Endothelial cell of umbilical vein (primary cell): ENCODE results near the gene UBTD1. TPM values are rescaled to one million over a fixed set of nuclear protein-coding genes. Genes with fewer than 3 reads are reported as not detected.

Source experiments
- BruUV-seq: library from RNA; stranded (reverse); fragments of 400-500 nt; replicated peaks from 2 replicates; lab custom pipeline; 2021; lab: Mats Ljungman, UMichigan
- CTCF ChIA-PET: fragments of 300-600, 350-600 bp; sonication (Branson Sonifier 250); formaldehyde crosslinking; loops from one replicate; lab custom pipeline; 2021; ENCODE audit warnings: antibody characterized with exemption, inconsistent platforms; lab: Charles Lee
- POLR2A ChIA-PET: fragments of 300-600, 350-600 bp; sonication (Branson Sonifier 250); formaldehyde crosslinking; loops from one replicate; lab custom pipeline; 2021; ENCODE audit warnings: antibody characterized with exemption, inconsistent platforms; lab: Charles Lee
- DNase-seq: peaks from one replicate; pipeline ENCODE4 v3.0.0-alpha.2; 2011; ENCODE audit warnings: low read depth, low spot score
- FAIRE-seq: peaks from 2 replicates; lab custom pipeline; 2011; peaks lifted over from hg19 to GRCh38; lab: Jason Lieb, UNC
- H2AFZ ChIP-seq: 2 replicates; pipeline ENCODE4 v1.6.0; 2012; ENCODE audit warnings: low read depth, low read length, control low read depth, inconsistent platforms
- H3K27ac ChIP-seq: 2 replicates; pipeline ENCODE4 v1.5.1; 2011; ENCODE audit warnings: low read depth, mild to moderate bottlenecking, control low read depth, low read length, moderate library complexity; ENCODE audit not compliant: insufficient read depth
- H3K27me3 ChIP-seq, 2 experiments: 2 replicates each; pipeline versions ENCODE4 v1.6.0 to v1.6.1; 2011; ENCODE audit warnings: low read length in 2 of 2, mixed read lengths in 1 of 2; ENCODE audit not compliant: control insufficient read depth in 2 of 2, insufficient read depth in 2 of 2
- H3K36me3 ChIP-seq, 2 experiments: 2 replicates in 1 of 2; 3 replicates in 1 of 2; pipeline ENCODE4 v1.5.1; 2011; ENCODE audit warnings: low read length in 2 of 2, mild to moderate bottlenecking in 1 of 2, moderate library complexity in 1 of 2; ENCODE audit not compliant: control insufficient read depth in 2 of 2, insufficient read depth in 2 of 2; ENCODE audit errors: extremely low read depth in 1 of 2
- H3K4me1 ChIP-seq: 3 replicates; pipeline ENCODE4 v1.5.1; 2011; ENCODE audit warnings: mild to moderate bottlenecking, low read length; ENCODE audit not compliant: control insufficient read depth, insufficient read depth; ENCODE audit errors: extremely low read depth
- H3K4me2 ChIP-seq: 2 replicates; pipeline ENCODE4 v1.6.1; 2011; ENCODE audit warnings: low read length, control low read depth, mixed read lengths; ENCODE audit not compliant: insufficient read depth
- H3K4me3 ChIP-seq, 3 experiments: fragments of 200-600 bp in 1 of 3; sonication (generic), shearing (Covaris generic) in 1 of 3; replicated peaks in 1 of 3; 2 replicates each; pipeline ENCODE4 v1.5.1; 2011 to 2016; ENCODE audit warnings: control low read depth in 3 of 3, low read length in 3 of 3, mild to moderate bottlenecking in 2 of 3, inconsistent platforms in 1 of 3, low read depth in 1 of 3, moderate library complexity in 1 of 3; ENCODE audit not compliant: insufficient read depth in 1 of 3
- H3K79me2 ChIP-seq: 2 replicates; pipeline ENCODE4 v1.6.0; 2012; ENCODE audit warnings: low read length, inconsistent platforms; ENCODE audit not compliant: control insufficient read depth, insufficient read depth
- H3K9ac ChIP-seq: replicated peaks from 2 replicates; pipeline ENCODE3; 2011; ENCODE audit warnings: low read length, control low read depth; ENCODE audit not compliant: insufficient read depth; ENCODE audit errors: extremely low read depth
- H3K9me1 ChIP-seq: replicated peaks from 3 replicates; pipeline ENCODE4 v1.6.0; 2011; ENCODE audit warnings: mild to moderate bottlenecking, low read length; ENCODE audit not compliant: control insufficient read depth, insufficient read depth; ENCODE audit errors: extremely low read depth
- H3K9me3 ChIP-seq: replicated peaks from 2 replicates; pipeline ENCODE4 v1.5.1; 2012; ENCODE audit warnings: low read length, inconsistent platforms; ENCODE audit not compliant: control insufficient read depth, insufficient read depth
- H4K20me1 ChIP-seq: replicated peaks from 2 replicates; pipeline ENCODE3; 2011; ENCODE audit warnings: mild to moderate bottlenecking, low read length; ENCODE audit not compliant: control insufficient read depth, insufficient read depth; ENCODE audit errors: extremely low read depth
- EZH2 ChIP-seq: IDR thresholded peaks from 2 replicates; pipeline ENCODE4 v1.6.1; 2012; ENCODE audit warnings: borderline replicate concordance, low read depth, mild to moderate bottlenecking, moderate library complexity, low read length, inconsistent platforms; ENCODE audit not compliant: severe bottlenecking
- FOS ChIP-seq: IDR thresholded peaks from 2 replicates; pipeline ENCODE4 v1.6.1; 2011; ENCODE audit warnings: mild to moderate bottlenecking, low read length, moderate library complexity, borderline replicate concordance; ENCODE audit not compliant: insufficient read depth
- GATA2 ChIP-seq: IDR thresholded peaks from 2 replicates; pipeline ENCODE4 v1.7.0; 2011; ENCODE audit warnings: low read depth, mild to moderate bottlenecking, moderate library complexity, mixed read lengths, low read length; ENCODE audit not compliant: insufficient read length, insufficient read depth
- JUN ChIP-seq: IDR thresholded peaks from 2 replicates; pipeline ENCODE4 v1.6.1; 2011; ENCODE audit warnings: borderline replicate concordance, low read depth; ENCODE audit not compliant: insufficient read length, insufficient read depth
- MYC ChIP-seq: IDR thresholded peaks from one replicate; pipeline ENCODE4 v1.6.1; 2011; ENCODE audit warnings: mild to moderate bottlenecking, low read depth, low read length
- POLR2A ChIP-seq: IDR thresholded peaks from 2 replicates; pipeline ENCODE4 v1.6.1; 2012; ENCODE audit warnings: low read depth, mild to moderate bottlenecking, control low read depth, low read length
- POLR2AphosphoS5 ChIP-seq: IDR thresholded peaks from 2 replicates; pipeline ENCODE4 v1.6.1; 2012; ENCODE audit warnings: low read depth, mild to moderate bottlenecking, control low read depth, low read length, moderate library complexity; ENCODE audit not compliant: insufficient read depth
- dilution Hi-C: fragments of 300-500 bp; cut with MboI; formaldehyde crosslinking; loops from one replicate; pipeline ENCODE4 v1.15.0; 2019; ENCODE audit warnings: low sequenced_read_pairs; ENCODE audit not compliant: extremely low pct_ligation_motif_present
- intact Hi-C: fragments of 100-400 bp; cut with micrococcal nuclease; formaldehyde crosslinking; loops from one replicate; pipeline ENCODE4 v1.10.0; 2022
- polyA plus RNA-seq, 4 experiments: library from polyadenylated mRNA; depleted of rRNA in 3 of 4; stranded (reverse) in 3 of 4; unstranded in 1 of 4; fragments of >200 nt; gene quantifications; 2 replicates each; pipeline versions ENCODE4 v1.2.1 to v1.2.3, GENCODE V29; 2011 to 2012; ENCODE audit warnings: missing spikeins in 1 of 4
- total RNA-seq: library from RNA; stranded (reverse); gene quantifications from 2 replicates; pipeline ENCODE4 v1.2.3, GENCODE V29; 2021
- TF ChIP-seq, protein P1 (sequence below): IDR thresholded peaks from 2 replicates; pipeline ENCODE4 v1.6.1; 2011; ENCODE audit not compliant: insufficient read depth, insufficient read length
- TF ChIP-seq, protein P2 (sequence below), 2 donors: IDR thresholded peaks; 1 replicate in 1 of 2; 2 replicates in 1 of 2; pipeline ENCODE4 v1.5.1; 2011; ENCODE audit warnings: low read length in 2 of 2, mild to moderate bottlenecking in 2 of 2, moderate library complexity in 2 of 2, control low read depth in 1 of 2, inconsistent platforms in 1 of 2, low read depth in 1 of 2; ENCODE audit not compliant: insufficient read depth in 1 of 2; ENCODE audit errors: extremely low read depth in 1 of 2

The UBTD1 gene
- total and polyA plus RNA-seq, 2 donors (not counting 3 experiments of a cell fraction or from before 2014, with no cell fraction given) = 42.6 to 63.7 TPM

DNA sequence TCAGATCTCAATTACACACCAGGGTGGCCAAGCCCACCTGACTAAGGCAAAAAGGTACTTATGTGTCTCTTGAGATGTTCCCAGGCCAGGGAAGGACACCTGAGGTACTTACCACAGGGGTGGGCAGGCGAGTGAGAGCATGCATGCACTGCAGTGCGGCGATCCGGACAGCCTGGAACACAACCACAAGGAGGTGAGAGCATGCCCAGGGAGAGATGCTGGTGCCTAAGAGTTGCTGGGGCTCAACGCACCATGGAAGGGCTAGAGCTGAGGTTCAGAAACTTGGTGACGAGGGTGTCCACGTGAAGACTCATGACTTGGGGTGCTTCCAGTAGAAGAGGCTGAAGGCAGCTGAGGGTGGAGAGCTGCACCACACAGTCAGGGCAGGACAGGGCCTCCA lies 39.6 kb upstream of the UBTD1 start:
- Histone ChIP-seq H3K9me1 (no peaks in the 10 kb centered on the region), H3K36me3 (peaks cover 40 to 68% of the 10 kb centered on the region in 2 experiments), H3K9me3 (no peaks in the 10 kb centered on the region), H3K79me2 (no peaks in the 10 kb centered on the region), H3K9ac (no peak overlapping the region), H3K27ac (no peak overlapping the region), H3K4me3 (no peak overlapping the region), H4K20me1 (no peaks in the 10 kb centered on the region), H2AFZ (no peak overlapping the region), H3K27me3 (no peaks in the 10 kb centered on the region), H3K4me2 (no peak overlapping the region), H3K4me1 (no peaks in the 10 kb centered on the region)
- intact Hi-C loops = no loop called here
- BruUV-seq = no TSS peak
- FAIRE-seq = no peak
- no peak for DNase-seq
- ChIA-PET POLR2A (interaction anchor here (0.8 kb wide), 1 partner anchor 15 kb away, joined by 3 read pairs; no protein-coding TSS in a partner anchor), CTCF (no interaction called here)
- dilution Hi-C loops = no loop called here
- TF ChIP-seq FOS = no peak
- TF ChIP-seq GATA2 = no peak
- TF ChIP-seq, protein P1, sequence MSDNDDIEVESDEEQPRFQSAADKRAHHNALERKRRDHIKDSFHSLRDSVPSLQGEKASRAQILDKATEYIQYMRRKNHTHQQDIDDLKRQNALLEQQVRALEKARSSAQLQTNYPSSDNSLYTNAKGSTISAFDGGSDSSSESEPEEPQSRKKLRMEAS = no peak
- no peak for TF ChIP-seq POLR2A
- TF ChIP-seq MYC = no peak
- TF ChIP-seq POLR2AphosphoS5 = no peak
- TF ChIP-seq, protein P2, sequence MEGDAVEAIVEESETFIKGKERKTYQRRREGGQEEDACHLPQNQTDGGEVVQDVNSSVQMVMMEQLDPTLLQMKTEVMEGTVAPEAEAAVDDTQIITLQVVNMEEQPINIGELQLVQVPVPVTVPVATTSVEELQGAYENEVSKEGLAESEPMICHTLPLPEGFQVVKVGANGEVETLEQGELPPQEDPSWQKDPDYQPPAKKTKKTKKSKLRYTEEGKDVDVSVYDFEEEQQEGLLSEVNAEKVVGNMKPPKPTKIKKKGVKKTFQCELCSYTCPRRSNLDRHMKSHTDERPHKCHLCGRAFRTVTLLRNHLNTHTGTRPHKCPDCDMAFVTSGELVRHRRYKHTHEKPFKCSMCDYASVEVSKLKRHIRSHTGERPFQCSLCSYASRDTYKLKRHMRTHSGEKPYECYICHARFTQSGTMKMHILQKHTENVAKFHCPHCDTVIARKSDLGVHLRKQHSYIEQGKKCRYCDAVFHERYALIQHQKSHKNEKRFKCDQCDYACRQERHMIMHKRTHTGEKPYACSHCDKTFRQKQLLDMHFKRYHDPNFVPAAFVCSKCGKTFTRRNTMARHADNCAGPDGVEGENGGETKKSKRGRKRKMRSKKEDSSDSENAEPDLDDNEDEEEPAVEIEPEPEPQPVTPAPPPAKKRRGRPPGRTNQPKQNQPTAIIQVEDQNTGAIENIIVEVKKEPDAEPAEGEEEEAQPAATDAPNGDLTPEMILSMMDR (IDR thresholded peaks at IDR 0.05; ENCODE audit: extremely low read depth in 1 of 2, insufficient read depth in 1 of 2, low read depth in 1 of 2, low read length in 2 of 2) = no peak
- TF ChIP-seq JUN = no peak
- TF ChIP-seq EZH2 = no peak
